Osteocyte (in vitro differentiated cells): ENCODE measurements around the gene KRT3. TPM values are rescaled to one million over a fixed set of nuclear protein-coding genes. Genes with fewer than 3 reads are reported as not detected.

ENCODE experiments used
- DNase-seq: peaks from one replicate; pipeline ENCODE4 v3.0.0; 2021; ENCODE audit warnings: mixed read lengths; ENCODE audit not compliant: unreplicated experiment; ENCODE audit errors: extremely low spot score
- H3K27ac Mint-ChIP-seq: one replicate; pipeline ENCODE4 v1.8.0; 2021; ENCODE audit warnings: mild to moderate bottlenecking, mixed read lengths; ENCODE audit not compliant: unreplicated experiment
- H3K27me3 Mint-ChIP-seq: one replicate; pipeline ENCODE4 v1.8.0; 2021; ENCODE audit warnings: mixed read lengths; ENCODE audit not compliant: unreplicated experiment
- H3K36me3 Mint-ChIP-seq: one replicate; pipeline ENCODE4 v1.8.0; 2021; ENCODE audit warnings: mixed read lengths; ENCODE audit not compliant: unreplicated experiment
- H3K4me1 Mint-ChIP-seq: one replicate; pipeline ENCODE4 v1.8.0; 2021; ENCODE audit warnings: mixed read lengths; ENCODE audit not compliant: unreplicated experiment
- H3K4me3 Mint-ChIP-seq: one replicate; pipeline ENCODE4 v1.8.0; 2021; ENCODE audit warnings: mild to moderate bottlenecking, moderate library complexity, mixed read lengths; ENCODE audit not compliant: unreplicated experiment
- H3K9me3 Mint-ChIP-seq: one replicate; pipeline ENCODE4 v1.8.0; 2021; ENCODE audit warnings: mixed read lengths; ENCODE audit not compliant: unreplicated experiment
- CTCF ChIP-seq: fragments of 200-600 bp; sonication (generic); IDR thresholded peaks from 2 replicates; pipeline ENCODE4 v1.5.0; 2021; ENCODE audit warnings: antibody characterized with exemption, mild to moderate bottlenecking, moderate library complexity
- total RNA-seq: library from RNA; stranded (reverse); gene quantifications from 2 replicates; pipeline ENCODE4 v1.2.1, GENCODE V29; 2021

KRT3 gene
- total RNA-seq, 1 donor from 2014 or later, result not detected

- no peak for TF ChIP-seq CTCF
- peaks cover 54% of the 10 kb centered on the region for H3K27me3 Mint-ChIP-seq
- H3K36me3 Mint-ChIP-seq, result no peaks in the 10 kb centered on the region
- DNase-seq, result no peak
- H3K9me3 Mint-ChIP-seq, result no peaks in the 10 kb centered on the region
- H3K27ac Mint-ChIP-seq, result no peak overlapping the region
- H3K4me1 Mint-ChIP-seq, result no peaks in the 10 kb centered on the region
- H3K4me3 Mint-ChIP-seq, result no peak overlapping the region
These were observed 15.5 kb upstream of the KRT3 start for GRCh38 chr12:52811191-52812072.

GRCh38 chr12:52810554-52810953 is 14.6 kb upstream of the KRT3 start:
- no peak for TF ChIP-seq CTCF
- Mint-ChIP-seq H3K27ac (no peak overlapping the region), H3K9me3 (no peaks in the 10 kb centered on the region), H3K4me3 (no peak overlapping the region), H3K4me1 (no peaks in the 10 kb centered on the region), H3K27me3 (peaks cover 58% of the 10 kb centered on the region), H3K36me3 (no peaks in the 10 kb centered on the region)
- no peak for DNase-seq

GRCh38 chr12:52809166-52809565 is 13.2 kb upstream of the KRT3 start:
- H3K4me3 Mint-ChIP-seq, result no peak overlapping the region
- no peak overlapping the region for H3K27ac Mint-ChIP-seq
- no peaks in the 10 kb centered on the region for H3K9me3 Mint-ChIP-seq

GRCh38 chr12:52808573-52809160 is 12.8 kb upstream of the KRT3 start:
- Mint-ChIP-seq H3K4me1 (no peaks in the 10 kb centered on the region), H3K36me3 (no peaks in the 10 kb centered on the region), H3K4me3 (no peak overlapping the region), H3K27ac (no peak overlapping the region), H3K9me3 (no peaks in the 10 kb centered on the region), H3K27me3 (peaks cover 51% of the 10 kb centered on the region)
- no peak for TF ChIP-seq CTCF
- DNase-seq, result no peak

More at GRCh38 chr12:52809166-52809565, 13.2 kb upstream of the KRT3 start:
- TF ChIP-seq CTCF, result no peak
- Mint-ChIP-seq H3K36me3 (no peaks in the 10 kb centered on the region), H3K27me3 (peaks cover 50% of the 10 kb centered on the region), H3K4me1 (no peaks in the 10 kb centered on the region)
- DNase-seq, result no peak
